GM12892 (cell line): ENCODE data around the gene LRCH1.

Experiments used
- DNase-seq: peaks from one replicate; pipeline ENCODE4 v3.0.0; 2011; ENCODE audit not compliant: insufficient read length
- FAIRE-seq: peaks from 2 replicates; lab custom pipeline; 2011; peaks lifted over from hg19 to GRCh38; lab: Jason Lieb, UNC
- POLR2A ChIP-seq: IDR thresholded peaks from 2 replicates; pipeline ENCODE4 v1.6.1; 2011; ENCODE audit warnings: low read depth, low read length, control low read depth
- POLR2AphosphoS5 ChIP-seq: IDR thresholded peaks from 2 replicates; pipeline ENCODE4 v1.6.1; 2011; ENCODE audit warnings: low read depth, low read length, control low read depth
- TAF1 ChIP-seq: IDR thresholded peaks from 2 replicates; pipeline ENCODE4 v1.6.1; 2011; ENCODE audit warnings: low read depth, mild to moderate bottlenecking, control low read depth, low read length, borderline replicate concordance

LRCH1 gene

GRCh38 chr13:46553886-46554858 lies 1.2 kb downstream of the LRCH1 start:
- DNase-seq (peak; percentile 55), FAIRE-seq (peak; percentile 92)
- TF ChIP-seq POLR2A: peak; percentile 52; the same call in 1 of the 2 replicates
- peak; percentile 59 for TF ChIP-seq POLR2AphosphoS5
- no peak for TF ChIP-seq TAF1

DNA sequence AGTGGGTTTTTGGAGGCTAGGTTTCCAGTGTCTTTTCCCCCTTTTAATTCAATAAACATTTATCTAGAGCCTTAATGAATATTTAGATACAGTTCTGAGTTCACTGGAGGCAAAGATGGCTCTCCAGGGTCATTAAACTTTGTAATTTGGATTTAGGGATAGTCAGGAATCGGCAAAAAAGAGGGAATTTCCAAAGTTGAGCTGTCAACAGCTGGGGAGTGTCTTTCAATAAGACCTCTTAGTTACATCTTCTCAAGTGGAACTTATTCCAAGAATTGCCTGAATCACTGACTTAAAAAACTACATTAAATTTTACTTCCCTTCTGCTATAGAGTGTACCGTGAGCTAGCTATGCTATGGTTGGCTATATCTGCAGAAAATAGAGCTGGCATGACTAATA lies 2.0 kb downstream of the LRCH1 start:
- DNase-seq (no peak), FAIRE-seq (peak; percentile 38)

DNA sequence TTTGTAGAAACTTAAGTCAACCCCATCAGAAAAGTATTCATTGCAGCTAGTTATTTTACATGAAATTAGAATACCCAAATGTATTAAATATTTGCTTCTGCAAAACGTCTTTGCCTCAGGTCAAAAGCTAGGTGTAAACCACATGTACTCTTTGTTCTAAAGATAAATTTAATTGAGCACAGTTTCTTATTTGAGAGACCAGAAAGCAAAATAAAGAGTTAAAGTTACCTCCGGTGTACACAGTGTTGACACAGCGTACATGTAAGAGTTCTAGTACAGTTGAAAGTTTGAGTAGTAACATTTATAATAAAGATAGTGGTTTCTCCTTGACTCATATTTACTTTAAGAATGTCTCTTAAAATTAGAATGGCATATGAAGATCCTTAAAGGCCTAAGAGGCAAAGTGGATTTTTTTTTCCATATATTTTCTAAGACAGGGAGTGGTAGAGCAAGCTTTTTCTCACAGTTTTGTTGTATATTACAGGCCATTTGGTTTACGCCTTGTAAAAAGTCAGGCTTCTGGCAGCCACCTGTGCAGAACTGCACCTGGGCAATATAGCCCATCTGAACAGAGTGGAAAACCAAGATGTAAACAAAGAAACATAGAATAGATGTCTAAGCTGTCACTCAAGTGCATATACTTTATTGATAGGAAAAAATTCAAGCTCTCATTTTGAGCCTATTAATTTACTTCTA lies 2.9 kb downstream of the LRCH1 start:
- FAIRE-seq (no peak), DNase-seq (no peak)
- TF ChIP-seq POLR2A (no peak), POLR2AphosphoS5 (no peak), TAF1 (no peak)

More for the DNA sequence above, 2.0 kb downstream of the LRCH1 start:
- no peak for TF ChIP-seq POLR2AphosphoS5
- TF ChIP-seq TAF1: no peak
- TF ChIP-seq POLR2A: no peak

- TF ChIP-seq TAF1 (no peak), POLR2A (no peak), POLR2AphosphoS5 (no peak)
- FAIRE-seq: peak; percentile 42
- DNase-seq: no peak
Measured at GRCh38 chr13:46556418-46556779, 3.4 kb downstream of the LRCH1 start.

DNA sequence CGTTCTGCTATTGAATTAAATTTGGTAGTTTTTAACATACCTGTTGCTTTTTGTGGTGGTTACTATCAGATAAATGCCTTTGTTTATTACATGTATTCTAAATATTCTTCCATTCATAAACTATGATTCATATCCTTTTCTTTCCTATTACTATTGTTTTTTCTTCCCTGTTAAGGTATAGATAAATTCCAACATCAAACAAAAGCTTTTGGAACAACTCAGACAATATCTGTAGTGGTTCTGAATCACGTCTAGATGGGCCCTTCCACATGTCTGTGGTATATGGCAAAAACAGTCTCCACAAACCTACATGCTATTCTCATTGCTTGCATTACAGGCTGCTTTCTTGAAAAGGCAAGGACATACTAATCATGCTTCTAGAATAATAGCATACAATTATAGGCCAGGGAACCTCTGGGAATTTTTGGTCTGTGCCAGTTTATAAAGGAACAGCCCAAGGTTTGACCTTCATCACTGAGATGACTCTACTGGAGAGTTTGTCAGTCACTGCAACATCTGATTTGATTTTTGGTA lies 6.4 kb downstream of the LRCH1 start:
- FAIRE-seq (peak; percentile 77), DNase-seq (no peak)
- TF ChIP-seq POLR2AphosphoS5: no peak
- TF ChIP-seq POLR2A: no peak
- no peak for TF ChIP-seq TAF1

DNA sequence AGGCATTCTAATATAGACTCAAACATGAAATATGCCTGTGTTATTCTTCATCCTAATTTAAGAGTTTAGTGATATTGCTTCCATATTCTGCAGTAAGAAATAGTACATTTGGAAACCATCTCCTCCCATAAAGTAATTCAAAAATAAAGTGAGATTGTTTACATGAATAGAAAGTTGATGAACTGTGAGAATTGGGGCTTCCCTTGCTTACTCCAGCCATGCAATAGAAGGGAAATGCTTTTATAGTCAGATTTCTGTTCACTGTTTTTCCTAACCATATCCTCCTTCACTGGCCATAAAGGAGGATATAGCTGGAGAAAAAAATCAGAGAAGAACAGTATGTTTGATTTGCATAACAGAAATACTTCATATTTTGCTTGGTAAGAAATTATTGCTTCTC lies 7.8 kb downstream of the LRCH1 start:
- FAIRE-seq (no peak), DNase-seq (no peak)
- TF ChIP-seq TAF1: no peak
- TF ChIP-seq POLR2AphosphoS5: no peak
- TF ChIP-seq POLR2A: no peak

- FAIRE-seq: no peak
- no peak for DNase-seq
- TF ChIP-seq TAF1 (no peak), POLR2A (no peak), POLR2AphosphoS5 (no peak)
Measured at GRCh38 chr13:46561286-46561685, 8.3 kb downstream of the LRCH1 start.

GRCh38 chr13:46561691-46562090 lies 8.7 kb downstream of the LRCH1 start:
- TF ChIP-seq TAF1: no peak
- TF ChIP-seq POLR2A: no peak
- TF ChIP-seq POLR2AphosphoS5: no peak
- DNase-seq (no peak), FAIRE-seq (no peak)

- DNase-seq: no peak
- no peak for TF ChIP-seq TAF1
- no peak for TF ChIP-seq POLR2A
- no peak for TF ChIP-seq POLR2AphosphoS5
- FAIRE-seq: no peak
Measured at GRCh38 chr13:46562152-46562551, 9.2 kb downstream of the LRCH1 start.

GRCh38 chr13:46562581-46562980 lies 9.6 kb downstream of the LRCH1 start:
- TF ChIP-seq POLR2AphosphoS5 (no peak), TAF1 (no peak), POLR2A (no peak)
- FAIRE-seq: no peak
- no peak for DNase-seq

GRCh38 chr13:46565808-46566750 lies 13.1 kb downstream of the LRCH1 start:
- FAIRE-seq (peak; percentile 73), DNase-seq (no peak)
- no peak for TF ChIP-seq POLR2AphosphoS5
- no peak for TF ChIP-seq TAF1
- no peak for TF ChIP-seq POLR2A
